B cell (primary cell): ENCODE measurements around the gene BCAN.
A peak's percentile ranks its signal among the peaks of the same experiment; 100 is the strongest.

Experiments
- EZH2 ChIP-seq: IDR thresholded peaks from 2 replicates; pipeline ENCODE4 v1.6.1; 2012; ENCODE audit warnings: borderline replicate concordance, low read depth, mild to moderate bottlenecking, moderate library complexity, low read length; ENCODE audit not compliant: insufficient read depth, poor library complexity, severe bottlenecking
- TF ChIP-seq, protein P1 (sequence below): fragments of 200-600 bp; IDR thresholded peaks from one replicate; pipeline ENCODE4 v1.8.0; 2022; ENCODE audit warnings: antibody characterized with exemption, mild to moderate bottlenecking

DNA sequence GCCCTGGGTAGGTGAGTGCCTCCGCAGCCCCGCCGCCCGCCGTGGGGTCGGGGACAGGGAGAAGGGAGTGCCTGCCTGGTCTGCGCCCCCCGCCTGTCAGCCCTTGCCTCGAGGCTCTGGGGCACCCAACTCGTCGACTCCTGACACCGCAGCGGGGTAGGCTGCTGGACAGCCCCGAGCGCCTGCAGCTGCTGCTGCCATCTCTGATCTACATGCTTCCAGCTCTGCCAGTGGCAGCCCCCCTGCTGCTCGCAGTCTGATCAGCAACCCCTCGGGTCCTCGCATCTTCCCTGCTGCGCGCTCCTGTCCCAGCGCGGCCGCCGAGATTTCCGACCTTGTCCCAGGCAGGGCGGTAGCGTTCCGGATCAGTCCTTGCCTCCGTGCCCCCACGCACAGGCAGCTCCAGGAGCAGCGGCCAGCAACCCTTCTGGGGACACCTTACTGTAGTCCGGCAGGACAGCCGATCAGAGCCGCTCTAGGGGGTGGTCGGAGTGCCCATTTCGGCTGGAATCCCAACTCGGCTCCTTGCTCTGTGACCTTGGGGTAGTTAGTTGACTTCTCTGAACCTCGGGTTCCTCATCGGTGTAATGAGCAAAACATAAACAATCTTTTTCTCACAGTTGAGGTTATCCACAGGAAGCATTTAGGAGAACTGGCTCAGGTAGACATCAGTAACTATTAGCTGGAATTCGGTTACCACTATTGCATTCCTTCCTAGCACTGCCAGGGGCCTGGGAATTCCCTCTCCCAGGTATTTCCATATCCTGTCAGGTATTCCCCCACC, 540 bp downstream of the BCAN start:
- TF ChIP-seq, protein P1, sequence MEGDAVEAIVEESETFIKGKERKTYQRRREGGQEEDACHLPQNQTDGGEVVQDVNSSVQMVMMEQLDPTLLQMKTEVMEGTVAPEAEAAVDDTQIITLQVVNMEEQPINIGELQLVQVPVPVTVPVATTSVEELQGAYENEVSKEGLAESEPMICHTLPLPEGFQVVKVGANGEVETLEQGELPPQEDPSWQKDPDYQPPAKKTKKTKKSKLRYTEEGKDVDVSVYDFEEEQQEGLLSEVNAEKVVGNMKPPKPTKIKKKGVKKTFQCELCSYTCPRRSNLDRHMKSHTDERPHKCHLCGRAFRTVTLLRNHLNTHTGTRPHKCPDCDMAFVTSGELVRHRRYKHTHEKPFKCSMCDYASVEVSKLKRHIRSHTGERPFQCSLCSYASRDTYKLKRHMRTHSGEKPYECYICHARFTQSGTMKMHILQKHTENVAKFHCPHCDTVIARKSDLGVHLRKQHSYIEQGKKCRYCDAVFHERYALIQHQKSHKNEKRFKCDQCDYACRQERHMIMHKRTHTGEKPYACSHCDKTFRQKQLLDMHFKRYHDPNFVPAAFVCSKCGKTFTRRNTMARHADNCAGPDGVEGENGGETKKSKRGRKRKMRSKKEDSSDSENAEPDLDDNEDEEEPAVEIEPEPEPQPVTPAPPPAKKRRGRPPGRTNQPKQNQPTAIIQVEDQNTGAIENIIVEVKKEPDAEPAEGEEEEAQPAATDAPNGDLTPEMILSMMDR = no peak
- peak; percentile 44 for TF ChIP-seq EZH2
